Sigmoid colon (tissue), 7 donors: ENCODE results near the gene LTO1. TPM values are rescaled to one million over a fixed set of nuclear protein-coding genes. Genes with fewer than 3 reads are reported as not detected.

Experiments
- DNase-seq: peaks from one replicate; pipeline ENCODE4 v3.0.0-alpha.2; 2019
- H3K27ac ChIP-seq, 4 donors: fragments of 200-600 bp; sonication (generic); one replicate each; pipeline ENCODE4 v1.5.1; 2016 to 2019; ENCODE audit warnings: mild to moderate bottlenecking in 1 of 4
- H3K27me3 ChIP-seq, 3 donors: fragments of 200-600 bp; sonication (generic); one replicate each; pipeline ENCODE4 v1.5.1; 2019; ENCODE audit warnings: mild to moderate bottlenecking in 1 of 3
- H3K36me3 ChIP-seq, 4 donors: fragments of 200-600 bp; sonication (generic); one replicate each; pipeline ENCODE4 v1.5.1; 2016 to 2019
- H3K4me1 ChIP-seq, 4 donors: fragments of 200-600 bp; sonication (generic); one replicate each; pipeline ENCODE4 v1.5.1; 2017 to 2019
- H3K4me3 ChIP-seq, 4 donors: fragments of 200-600 bp; sonication (generic); one replicate each; pipeline ENCODE4 v1.5.1; 2017 to 2019; ENCODE audit warnings: mild to moderate bottlenecking in 2 of 4, moderate library complexity in 1 of 4
- H3K9me3 ChIP-seq, 4 donors: fragments of 200-600 bp in 3 of 4; sonication (generic) in 3 of 4; one replicate each; pipeline versions ENCODE4 v1.5.1 to v1.6.1; 2013 to 2019
- CTCF ChIP-seq, 4 experiments: fragments of 450-650 bp in 3 of 4; fragments of 200-600 bp in 1 of 4; IDR thresholded peaks; one replicate each; pipeline ENCODE4 v1.5.1; 2016 to 2019; ENCODE audit warnings: antibody characterized with exemption in 4 of 4, mild to moderate bottlenecking in 3 of 4, moderate library complexity in 2 of 4
- EP300 ChIP-seq, 4 donors: sonication (generic); formaldehyde crosslinking; IDR thresholded peaks; one replicate each; pipeline ENCODE4 v1.6.1; 2017; ENCODE audit warnings: antibody characterized with exemption in 4 of 4
- POLR2A ChIP-seq, 2 donors: fragments of 450-650 bp; IDR thresholded peaks; one replicate each; pipeline ENCODE4 v1.6.1; 2016; ENCODE audit warnings: antibody characterized with exemption in 2 of 2, mild to moderate bottlenecking in 2 of 2, moderate library complexity in 2 of 2
- POLR2AphosphoS5 ChIP-seq, 4 donors: sonication (generic); formaldehyde crosslinking; IDR thresholded peaks; one replicate each; pipeline ENCODE4 v1.6.1; 2017; ENCODE audit warnings: antibody characterized with exemption in 4 of 4
- WGBS, 2 donors: extraction: QIAGEN DNeasy Blood & Tissue Kit; methylation state at CpG; one replicate each; pipeline ENCODE4 v1.1.7; 2013; 5-methylcytosine and 5-hydroxymethylcytosine counted together
- intact Hi-C: fragments of 100-400 bp; cut with DNase I; formaldehyde crosslinking; loops from one replicate; pipeline ENCODE4 v1.15.1; 2023
- polyA plus RNA-seq, 3 donors: library from polyadenylated mRNA; stranded (reverse); fragments of 200-250 nt; gene quantifications; one replicate each; pipeline ENCODE4 v1.2.3, GENCODE V29; 2013
- total RNA-seq, 4 donors: library from RNA; depleted of rRNA; stranded (reverse); fragments of >200 nt; gene quantifications; one replicate each; pipeline ENCODE4 v1.1.0, GENCODE V29; 2016
- donor health status: healthy with polysubstance abuse.
- donor health status: Bipolar disorder and iron deficiency.
- donor health status: healthy.

LTO1 gene
- total and polyA plus RNA-seq, 7 donors, result 12.0 to 42.9 (median 20.2) TPM

DNA sequence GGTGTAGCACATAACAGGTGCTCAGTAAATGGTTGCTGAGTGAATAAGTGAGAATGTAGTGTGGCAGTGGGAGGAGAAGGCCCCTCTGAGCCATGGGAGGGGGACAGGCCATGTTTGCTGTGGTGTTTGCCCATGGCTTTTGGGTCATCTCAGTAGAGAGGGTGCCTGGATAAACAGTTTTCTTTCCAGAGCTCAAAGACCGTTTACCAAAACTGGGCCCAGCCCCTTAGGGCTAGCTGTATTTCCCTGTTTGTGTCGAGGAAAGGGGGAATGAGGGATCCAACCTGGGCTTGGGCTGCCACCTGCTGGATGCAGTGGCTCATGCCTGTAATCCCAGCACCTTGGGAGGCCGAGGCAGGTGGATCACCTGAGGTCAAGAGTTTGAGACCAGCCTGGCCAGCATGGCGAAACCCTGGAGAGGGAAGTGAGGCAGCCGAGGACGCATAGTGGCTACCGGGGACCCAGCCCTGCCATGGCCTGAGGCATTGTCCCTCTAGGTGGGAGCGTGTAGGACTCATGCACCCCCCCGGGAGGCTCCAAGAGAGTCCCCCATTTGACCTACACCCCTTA lies 8.7 kb upstream of the LTO1 start:
- H3K4me3 ChIP-seq, result no peak overlapping the region
- intact Hi-C loops, result no loop called here
- peak; percentile 38 for DNase-seq

DNA sequence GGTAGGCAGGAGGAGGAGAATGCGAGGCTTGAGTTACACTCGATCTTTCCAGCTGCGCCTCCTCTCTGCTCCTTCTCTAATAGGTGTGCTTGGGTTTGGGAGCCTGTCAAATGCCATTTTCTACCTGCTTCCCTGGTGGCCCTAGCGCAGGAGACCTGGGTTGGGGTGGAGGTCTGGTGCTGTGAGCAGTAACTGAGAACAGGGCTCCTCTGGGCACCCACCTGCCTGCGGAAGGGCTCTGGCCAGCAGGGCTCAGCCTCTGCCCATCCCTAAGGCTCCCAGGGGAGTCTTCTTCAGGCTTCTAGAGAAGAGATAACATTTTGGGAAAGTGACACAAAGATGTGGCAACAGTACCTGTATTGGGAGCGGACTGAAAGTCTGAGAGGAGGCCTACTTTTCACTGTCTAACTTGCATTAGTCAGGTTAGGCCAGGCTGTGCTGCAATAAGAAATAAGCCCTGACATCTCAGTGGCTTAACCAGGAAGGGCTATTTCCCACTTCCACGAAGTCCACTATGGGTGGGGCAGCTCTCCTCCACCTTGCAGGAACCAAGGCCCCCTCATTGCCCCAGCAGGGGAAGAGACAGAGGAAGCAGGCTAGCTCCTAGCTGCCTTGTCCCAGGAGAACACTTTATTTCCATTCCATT lies 7.7 kb upstream of the LTO1 start:
- DNase-seq, result peak; percentile 53
- H3K27ac ChIP-seq, result no peak overlapping the region
- no peak for TF ChIP-seq CTCF (IDR thresholded peaks at IDR 0.05)
- no peak for TF ChIP-seq EP300 (IDR thresholded peaks at IDR 0.05)
- no peak for TF ChIP-seq POLR2A (IDR thresholded peaks at IDR 0.05)
- TF ChIP-seq POLR2AphosphoS5 (IDR thresholded peaks at IDR 0.05), result no peak
- H3K4me3 ChIP-seq, result no peak overlapping the region
- H3K27me3 ChIP-seq, result peaks cover 0 to 6% (median 5%) of the 10 kb centered on the region in 3 donors
- H3K36me3 ChIP-seq, result no peaks in the 10 kb centered on the region
- no peaks in the 10 kb centered on the region for H3K9me3 ChIP-seq
- intact Hi-C loops, result no loop called here
- 90 to 92% methylated on average over 7 of the region's 7 CpGs for WGBS, 2 donors
- peaks cover 0 to 9% (median 7%) of the 10 kb centered on the region in 4 donors for H3K4me1 ChIP-seq

More for the DNA sequence above, 8.7 kb upstream of the LTO1 start:
- peaks cover 0 to 6% (median 5%) of the 10 kb centered on the region in 3 donors for H3K27me3 ChIP-seq
- WGBS, 2 donors, result 54 to 69% methylated on average over 9 of the region's 9 CpGs
- H3K27ac ChIP-seq, result no peak overlapping the region
- peaks cover 0 to 9% (median 7%) of the 10 kb centered on the region in 4 donors for H3K4me1 ChIP-seq
- no peak for TF ChIP-seq CTCF (IDR thresholded peaks at IDR 0.05)
- TF ChIP-seq POLR2A (IDR thresholded peaks at IDR 0.05), result no peak
- no peak for TF ChIP-seq EP300 (IDR thresholded peaks at IDR 0.05)
- H3K36me3 ChIP-seq, result no peaks in the 10 kb centered on the region
- no peaks in the 10 kb centered on the region for H3K9me3 ChIP-seq

GRCh38 chr11:69682221-69682620 lies 7.1 kb upstream of the LTO1 start:
- DNase-seq, result no peak
- peaks cover 0 to 6% (median 5%) of the 10 kb centered on the region in 3 donors for H3K27me3 ChIP-seq
- peaks cover 0 to 9% (median 7%) of the 10 kb centered on the region in 4 donors for H3K4me1 ChIP-seq
- no peak overlapping the region for H3K27ac ChIP-seq
- H3K36me3 ChIP-seq, result no peaks in the 10 kb centered on the region
- H3K9me3 ChIP-seq, result no peaks in the 10 kb centered on the region
- intact Hi-C loops, result no loop called here
- WGBS, 2 donors, result 85 to 92% methylated on average over 6 of the region's 6 CpGs
- TF ChIP-seq EP300 (IDR thresholded peaks at IDR 0.05) (no peak), POLR2A (IDR thresholded peaks at IDR 0.05) (no peak), POLR2AphosphoS5 (IDR thresholded peaks at IDR 0.05) (no peak)
- no peak overlapping the region for H3K4me3 ChIP-seq

DNA sequence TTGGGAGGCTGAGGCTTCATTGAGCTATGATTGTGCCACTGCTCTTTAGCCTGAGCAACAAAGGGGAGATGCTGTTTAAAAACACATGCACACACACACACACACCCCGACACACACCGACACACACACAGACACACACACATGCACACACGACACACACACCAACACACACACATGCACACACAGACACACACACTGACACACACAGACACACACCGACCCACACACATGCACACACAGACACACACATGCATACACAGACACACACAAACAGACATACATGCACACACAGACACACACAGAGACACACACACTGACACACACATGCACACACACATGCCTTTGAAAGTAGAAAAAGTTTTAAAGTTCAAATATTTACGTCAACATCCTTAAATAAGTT lies 5.5 kb upstream of the LTO1 start:
- Histone ChIP-seq H3K27ac (no peak overlapping the region), H3K36me3 (no peaks in the 10 kb centered on the region), H3K27me3 (peaks cover 0 to 5% (median 0%) of the 10 kb centered on the region in 3 donors), H3K4me3 (no peak overlapping the region), H3K9me3 (no peaks in the 10 kb centered on the region), H3K4me1 (peaks cover 0 to 6% (median 4%) of the 10 kb centered on the region in 4 donors)
- DNase-seq, result peak; percentile 12
- intact Hi-C loops, result no loop called here
- TF ChIP-seq POLR2AphosphoS5 (IDR thresholded peaks at IDR 0.05) (no peak), CTCF (IDR thresholded peaks at IDR 0.05) (no peak), POLR2A (IDR thresholded peaks at IDR 0.05) (no peak), EP300 (IDR thresholded peaks at IDR 0.05) (no peak)
- 94 to 97% methylated on average over 5 of the region's 5 CpGs for WGBS, 2 donors

- Histone ChIP-seq H3K4me3 (no peak overlapping the region), H3K27me3 (no peaks in the 10 kb centered on the region), H3K9me3 (no peaks in the 10 kb centered on the region), H3K36me3 (peaks cover 0 to 4% (median 0%) of the 10 kb centered on the region in 4 donors), H3K4me1 (peaks cover 0 to 24% (median 23%) of the 10 kb centered on the region in 4 donors), H3K27ac (no peak overlapping the region)
- no peak for DNase-seq
- intact Hi-C loops, result loop anchor here (5.0 to 10.0 kb wide), 3 partner anchors 525 to 773 kb away; partner anchors contain the start of genes CTTN, FADD, IGHMBP2 and MRPL21
- TF ChIP-seq EP300 (IDR thresholded peaks at IDR 0.05) (no peak), POLR2AphosphoS5 (IDR thresholded peaks at IDR 0.05) (no peak), POLR2A (IDR thresholded peaks at IDR 0.05) (no peak), CTCF (IDR thresholded peaks at IDR 0.05) (no peak)
- WGBS, 2 donors, result 35 to 65% methylated on average over 2 of the region's 2 CpGs
Observed at GRCh38 chr11:69677749-69678148, 2.6 kb upstream of the LTO1 start.
